ENCODE data around the gene GRID1.

Gene GRID1

DNA sequence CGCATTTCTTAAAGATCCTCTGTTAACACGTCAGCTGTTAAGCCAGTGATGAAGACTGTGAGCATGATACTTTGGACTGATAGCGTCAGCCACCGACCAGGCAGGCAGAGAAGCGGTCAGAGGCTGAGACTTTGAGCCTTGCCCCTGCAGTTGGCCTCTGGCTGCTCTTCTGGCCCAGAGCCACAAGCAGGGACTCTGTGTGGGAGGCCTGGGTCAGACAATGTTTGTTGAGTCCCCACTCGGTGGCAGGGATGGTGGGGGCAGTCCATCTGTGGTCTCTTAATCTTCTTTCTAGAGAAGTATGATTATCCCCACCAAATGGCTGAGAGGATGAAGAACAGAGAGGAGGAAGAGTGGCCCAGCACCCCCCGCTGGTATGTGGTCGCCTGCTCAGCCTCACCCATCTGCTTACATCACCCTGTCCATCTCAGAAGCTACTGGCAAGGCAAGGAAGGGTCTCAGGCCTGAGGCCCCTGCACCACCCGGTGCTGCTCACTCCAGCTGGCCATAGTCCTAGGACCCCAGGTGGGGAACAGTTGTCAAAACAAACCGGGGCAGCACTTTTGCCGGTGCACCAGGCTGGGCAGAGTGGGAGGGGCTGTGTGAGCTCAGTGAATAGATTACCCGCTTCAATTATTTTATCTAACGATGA, 202.9 kb downstream of the GRID1 start:
- no peak for DNase-seq

DNA sequence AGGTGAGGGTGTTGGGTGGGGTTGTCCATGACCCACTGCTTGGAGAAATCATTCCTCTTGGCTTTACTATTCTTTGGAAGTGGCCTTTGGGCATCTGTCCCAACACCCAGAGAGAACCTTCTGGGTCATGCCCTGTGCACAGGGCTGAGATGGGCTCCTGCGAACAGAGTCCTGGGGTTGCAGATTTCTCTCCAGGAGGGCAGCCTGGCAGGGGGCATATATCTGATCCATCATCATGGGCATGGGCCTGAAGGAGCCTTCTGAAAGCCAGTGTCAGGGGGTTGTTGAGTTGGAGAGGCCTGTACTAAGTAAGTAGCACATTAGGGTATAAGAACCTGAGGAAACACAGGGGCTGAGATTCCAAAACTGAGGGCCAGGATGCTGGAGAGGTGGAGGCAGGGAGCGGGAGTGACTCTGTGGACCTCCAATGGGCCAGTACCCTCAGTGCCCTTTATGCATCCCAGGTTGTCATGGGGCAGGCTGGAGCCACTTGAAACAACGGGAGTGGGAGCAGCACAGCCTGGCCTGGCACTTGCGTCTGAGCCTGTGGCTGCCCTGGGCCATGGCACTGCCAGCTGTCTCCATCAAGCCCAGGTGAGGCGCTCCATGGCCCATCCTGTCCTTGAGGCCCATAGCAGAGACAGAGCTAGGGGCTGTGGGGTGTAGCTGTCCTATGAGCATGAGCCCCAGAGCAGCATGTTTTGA, 203.7 kb downstream of the GRID1 start:
- no peak for DNase-seq

DNA sequence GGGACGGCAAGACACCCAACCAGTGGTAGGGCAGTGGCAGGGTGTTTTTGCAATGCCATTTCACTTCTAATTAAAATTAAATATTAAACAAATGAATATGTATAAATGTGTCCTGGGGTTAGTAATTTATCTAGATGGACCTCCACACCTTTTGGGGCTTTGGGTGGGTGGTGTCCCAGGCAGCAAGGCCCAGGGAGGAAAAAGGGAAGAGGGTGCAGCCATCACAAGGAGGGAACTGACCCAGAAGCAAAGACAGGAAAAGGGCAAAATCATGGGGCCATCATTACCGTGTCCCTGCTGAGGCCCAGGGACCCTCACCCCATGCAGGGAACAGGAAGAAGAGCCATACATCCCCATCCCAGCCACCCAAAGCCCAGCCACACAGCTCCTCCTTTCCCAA, 204.6 kb downstream of the GRID1 start:
- DNase-seq, result no peak

DNA sequence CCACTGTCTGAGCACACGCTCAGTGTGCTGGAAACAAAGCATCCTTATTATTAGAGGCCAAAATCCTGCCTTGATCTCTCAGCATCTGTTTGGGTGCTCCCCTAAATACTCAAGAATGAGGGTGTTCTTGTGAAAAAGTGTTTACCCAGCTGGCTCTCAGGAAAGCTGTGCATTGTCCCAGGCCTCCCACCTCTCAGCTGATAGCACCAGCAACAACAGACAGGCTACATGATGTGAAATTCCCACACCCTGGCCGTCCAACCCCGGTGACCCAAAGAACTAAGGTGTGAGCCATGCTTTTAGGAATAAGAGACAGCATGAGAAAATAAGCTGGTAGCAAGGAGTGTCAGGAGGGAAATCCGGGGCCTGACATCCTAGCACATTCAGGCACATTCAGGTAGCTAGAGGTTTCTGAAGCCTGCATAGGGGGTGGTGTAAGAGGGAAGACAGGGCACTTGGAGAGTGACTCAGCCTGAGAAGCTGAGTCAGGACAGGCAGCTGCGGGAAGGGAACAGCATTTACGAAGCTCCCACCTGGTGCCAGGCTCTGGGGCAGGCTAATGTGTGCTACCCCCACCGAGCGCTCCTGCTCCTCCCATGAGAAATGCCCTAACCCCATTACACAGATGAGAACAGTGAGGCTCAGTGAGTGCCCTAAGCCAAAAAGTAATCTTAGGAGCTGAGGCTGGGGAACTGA, 205.6 kb downstream of the GRID1 start:
- no peak for DNase-seq

DNA sequence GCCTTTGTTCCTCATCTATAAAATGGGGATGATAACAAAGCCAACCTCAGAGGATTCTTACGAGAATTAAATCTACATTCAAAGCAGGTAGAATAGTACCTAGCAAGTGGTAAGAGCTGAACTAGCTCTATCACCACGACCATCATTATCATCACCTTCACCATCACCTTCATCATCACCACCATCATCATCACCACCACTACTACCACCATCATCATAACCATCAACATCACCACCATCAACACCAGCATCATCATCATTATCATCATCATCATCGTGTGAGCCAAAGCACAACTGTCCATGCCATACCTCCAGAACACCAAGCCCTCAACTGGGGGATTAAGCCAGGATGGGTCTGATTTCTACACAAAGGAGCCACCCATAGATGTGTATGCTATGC, 206.8 kb downstream of the GRID1 start:
- DNase-seq, result no peak

DNA sequence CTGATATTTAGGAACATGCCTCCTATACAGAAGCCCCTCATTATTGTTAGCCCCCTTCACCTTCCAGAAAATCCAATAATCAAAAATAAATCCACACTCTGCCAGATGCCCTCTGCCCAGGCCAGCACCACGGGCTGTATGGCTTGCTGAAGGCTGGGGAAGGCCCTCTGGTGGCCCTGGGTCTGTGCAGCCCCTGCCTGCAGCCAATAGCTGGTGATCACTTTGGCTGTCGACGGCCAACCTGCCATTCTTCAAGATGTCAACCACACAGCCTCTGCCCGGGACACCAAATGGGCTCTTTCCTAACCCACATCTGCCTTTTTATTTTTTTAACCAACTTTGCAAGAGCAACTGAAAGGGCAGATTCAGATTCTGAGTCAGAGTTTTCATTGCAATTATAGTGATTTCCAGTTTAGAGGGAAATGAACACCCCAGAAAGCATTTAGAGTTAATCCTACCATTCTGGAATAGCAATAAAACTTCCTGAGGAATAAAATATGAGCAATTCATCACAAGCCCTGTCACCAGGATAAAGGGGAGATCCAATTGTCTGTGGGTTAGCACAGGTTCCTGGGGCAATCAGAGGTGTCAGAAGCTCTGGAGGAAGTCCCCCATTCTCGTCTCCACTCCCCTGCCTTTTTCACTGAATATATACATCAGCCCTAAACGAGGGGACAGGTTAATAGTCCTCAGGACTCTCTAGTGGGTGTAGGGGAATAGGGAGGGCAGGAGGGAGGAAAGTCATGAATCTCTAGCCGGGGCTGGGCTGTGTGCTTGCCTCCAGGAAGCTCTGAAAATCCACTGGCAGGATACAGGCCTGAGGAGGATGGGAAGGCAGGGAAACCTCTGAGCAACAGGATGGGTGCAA, 211.3 kb downstream of the GRID1 start:
- DNase-seq, result no peak

DNA sequence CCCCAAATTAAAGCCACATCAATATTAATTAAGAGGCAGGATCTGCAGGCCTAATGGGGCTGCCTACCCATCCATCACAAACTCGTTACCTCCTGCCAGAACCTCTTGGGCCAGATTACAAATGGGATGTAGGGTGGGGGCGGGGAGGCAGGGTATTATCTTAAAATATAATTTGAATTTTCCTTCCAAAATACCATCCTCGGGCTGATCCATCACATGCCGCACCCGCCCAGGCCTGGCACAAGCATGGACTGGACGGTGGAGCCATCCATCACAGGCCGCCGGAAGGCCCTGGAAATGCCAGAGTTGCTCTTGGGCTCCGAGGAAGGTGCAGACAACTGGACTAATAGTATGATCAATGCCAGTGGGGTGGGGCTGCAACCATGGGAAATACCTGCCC, 212.8 kb downstream of the GRID1 start:
- no peak for DNase-seq

DNA sequence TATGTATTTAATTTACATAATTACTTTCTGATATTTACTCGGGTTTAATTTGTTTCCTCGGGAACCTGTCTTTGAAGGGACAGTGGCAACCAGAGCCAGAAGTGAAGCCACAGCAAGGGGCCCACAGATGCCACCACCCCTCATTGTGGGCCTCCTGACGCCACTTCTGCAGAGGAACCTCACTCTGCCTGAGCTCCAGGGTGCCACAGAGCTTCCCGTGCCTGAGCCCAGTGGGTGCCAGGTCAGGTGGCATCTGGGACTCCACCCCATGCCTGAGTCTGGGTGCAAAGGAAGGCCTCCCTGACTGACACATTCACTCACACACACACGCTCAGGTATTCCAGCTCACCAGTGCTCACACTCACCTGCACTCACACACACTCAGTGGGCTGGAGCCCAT, 213.7 kb downstream of the GRID1 start:
- no peak for DNase-seq

DNA sequence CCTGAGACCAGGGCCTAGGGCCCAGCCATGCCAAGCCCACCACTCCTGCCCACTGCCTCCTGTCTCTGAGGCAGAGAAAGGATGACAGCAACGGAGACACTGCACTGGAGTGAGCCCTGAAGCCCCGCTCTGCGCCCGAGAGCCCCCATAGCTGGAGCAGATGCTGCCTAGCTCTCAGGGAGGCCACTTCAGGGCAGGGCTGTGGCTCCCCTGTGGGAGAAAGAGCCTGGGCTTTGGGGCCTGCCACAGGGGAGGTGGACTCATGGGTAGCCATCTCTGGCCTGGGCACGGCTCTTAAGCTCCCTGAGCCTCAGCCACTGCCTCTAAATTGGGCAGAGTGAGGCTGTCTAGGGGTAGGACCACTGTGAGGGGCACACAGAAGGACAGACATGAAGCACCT, 214.2 kb downstream of the GRID1 start:
- no peak for DNase-seq

DNA sequence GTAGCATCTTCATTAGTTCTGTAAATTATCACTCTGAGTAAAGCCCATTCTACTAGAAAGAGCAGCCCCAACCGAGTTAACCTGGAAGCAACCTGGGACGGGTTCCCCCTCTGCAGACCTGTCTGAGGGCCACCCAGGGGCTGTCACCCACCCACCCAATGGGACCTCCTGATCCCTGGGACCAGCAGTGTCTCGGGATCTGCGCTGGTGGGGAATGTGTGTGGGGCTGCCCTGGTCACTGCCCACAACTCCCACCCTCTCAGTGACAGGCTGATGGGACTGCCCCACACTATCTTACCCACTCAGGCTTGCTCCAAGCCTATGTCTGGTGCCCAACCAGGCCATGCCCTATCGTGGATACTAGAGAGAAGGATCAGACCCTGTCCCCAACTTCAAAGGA, 215.0 kb downstream of the GRID1 start:
- no peak for DNase-seq

DNA sequence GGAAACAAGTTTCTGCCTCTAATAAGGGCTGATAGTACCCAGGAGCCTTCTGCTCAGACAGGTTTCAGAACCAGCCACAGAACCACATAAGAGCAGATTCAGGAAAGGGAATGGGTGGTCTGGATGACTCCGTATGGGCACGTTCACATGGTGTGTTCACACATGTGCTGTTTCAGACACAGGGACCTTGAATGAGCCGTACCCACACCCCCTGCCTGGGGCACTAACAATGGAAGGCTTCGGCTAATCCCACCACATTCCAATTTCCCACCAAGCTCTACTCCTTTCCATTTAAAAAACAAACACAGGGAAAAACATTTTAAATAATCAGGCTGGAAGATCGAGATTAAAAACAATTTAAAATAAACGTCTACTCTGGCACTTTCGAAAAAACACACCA, 217.3 kb downstream of the GRID1 start:
- DNase-seq, result no peak

DNA sequence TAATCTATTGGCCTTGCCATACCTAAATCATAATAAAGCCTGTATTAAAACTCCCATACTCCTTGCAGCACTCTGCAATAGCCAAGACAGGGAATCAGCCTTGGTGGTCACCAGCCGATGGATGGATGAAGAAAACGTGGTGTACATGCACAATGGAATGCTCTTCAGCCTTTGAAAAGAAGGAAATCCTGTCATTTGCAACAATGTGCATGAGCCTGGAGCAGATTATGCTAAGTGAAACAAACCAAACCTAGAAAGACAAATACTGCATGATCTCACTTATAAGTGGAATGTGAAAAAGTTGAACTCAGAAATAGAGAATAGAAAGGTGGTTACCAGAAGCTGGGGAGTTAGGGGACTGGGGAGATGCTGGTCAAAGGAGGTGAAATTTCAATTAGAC, 218.5 kb downstream of the GRID1 start:
- no peak for DNase-seq

DNA sequence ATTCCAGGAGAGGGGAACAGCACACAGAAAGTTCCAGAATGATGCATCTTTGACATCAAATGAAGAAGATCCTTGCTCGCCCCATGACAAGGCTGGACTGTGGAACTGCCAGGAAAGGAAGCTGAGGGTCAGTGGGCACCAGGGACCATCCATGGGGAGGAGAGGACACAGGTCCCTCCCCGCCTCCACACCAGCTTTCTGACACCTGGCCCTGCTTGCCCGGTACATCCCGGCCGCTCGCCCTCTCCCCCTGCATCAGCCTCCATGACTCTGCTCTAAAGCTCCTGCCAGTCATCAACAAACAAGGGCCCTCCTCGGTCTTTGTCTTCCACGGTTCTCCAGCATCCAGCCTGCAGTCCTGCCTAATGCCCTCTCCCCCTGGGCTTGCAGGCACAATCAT, 222.3 kb downstream of the GRID1 start:
- no peak for DNase-seq

DNA sequence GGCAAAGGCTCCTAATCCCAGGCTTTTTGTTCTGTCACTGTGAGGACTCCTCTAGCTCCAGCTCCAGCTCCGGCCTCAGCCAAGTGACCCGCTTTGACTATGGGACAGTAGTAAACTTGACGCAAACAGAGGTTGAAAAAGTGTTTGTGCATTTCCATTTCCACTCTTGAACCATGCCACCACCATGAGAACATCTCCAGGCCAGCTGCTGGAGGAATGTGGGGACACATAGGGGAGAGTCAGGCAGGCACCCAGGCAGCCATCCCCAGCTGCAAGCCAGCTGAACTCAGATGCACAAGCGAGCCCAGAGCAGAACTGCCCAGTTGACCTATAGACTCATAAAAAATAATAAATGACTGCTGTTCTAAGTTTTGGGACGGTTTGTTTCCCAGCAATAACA, 224.7 kb downstream of the GRID1 start:
- DNase-seq, result no peak

DNA sequence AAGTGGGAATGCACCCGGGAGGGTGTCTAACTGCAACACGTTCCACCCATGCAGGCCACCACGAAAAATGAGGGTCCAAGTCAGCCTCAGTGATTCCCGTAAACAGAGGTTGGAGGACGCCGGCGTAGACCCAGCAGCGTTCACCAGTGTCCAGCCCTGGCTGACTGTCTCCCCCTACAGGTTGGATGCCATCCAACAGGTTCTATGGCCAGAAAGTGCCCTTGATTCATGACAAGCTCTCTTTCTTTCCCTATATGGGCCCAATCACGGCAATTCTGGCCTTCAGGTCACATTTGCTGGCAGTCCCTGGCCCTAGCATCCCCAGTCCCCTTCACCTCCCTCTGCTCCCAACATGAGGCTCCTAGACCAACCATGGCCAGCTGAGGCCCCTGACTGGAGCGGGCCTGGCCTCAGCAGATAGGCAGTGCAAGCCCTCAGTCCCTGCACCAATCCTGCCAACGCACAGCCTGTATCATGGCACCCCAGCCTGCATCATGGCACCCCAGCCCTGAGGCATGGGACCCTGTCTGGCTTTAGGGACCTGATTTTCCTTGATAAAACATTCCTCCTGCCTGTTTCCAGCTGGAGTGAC, 227.4 kb downstream of the GRID1 start:
- peak; percentile 13 for DNase-seq

DNA sequence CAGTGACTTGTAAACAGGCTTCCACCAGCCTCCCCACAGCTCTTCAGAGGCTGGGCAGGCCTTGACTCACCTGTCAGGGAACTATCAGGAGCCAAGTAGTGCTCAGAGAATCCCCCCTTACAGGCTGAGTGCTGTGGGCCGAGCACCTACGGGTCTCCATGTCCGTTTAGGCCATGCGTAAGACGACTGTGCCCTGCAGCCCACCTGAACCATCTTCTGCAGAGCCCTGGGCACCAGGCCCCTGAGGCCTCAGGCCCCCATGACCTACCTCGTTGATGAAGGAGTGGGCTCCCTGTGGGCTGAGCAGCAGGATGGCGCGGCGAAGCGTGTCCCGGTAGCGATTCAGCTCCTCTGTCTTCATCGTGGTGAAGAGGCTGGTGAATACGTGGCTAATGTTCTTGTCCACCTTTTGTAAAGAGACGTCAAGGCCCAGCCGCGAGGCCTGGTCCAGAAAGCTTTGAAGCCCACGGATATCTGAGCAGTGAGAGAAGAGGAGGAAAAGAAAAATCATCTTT, 228.0 kb downstream of the GRID1 start:
- DNase-seq, result no peak

DNA sequence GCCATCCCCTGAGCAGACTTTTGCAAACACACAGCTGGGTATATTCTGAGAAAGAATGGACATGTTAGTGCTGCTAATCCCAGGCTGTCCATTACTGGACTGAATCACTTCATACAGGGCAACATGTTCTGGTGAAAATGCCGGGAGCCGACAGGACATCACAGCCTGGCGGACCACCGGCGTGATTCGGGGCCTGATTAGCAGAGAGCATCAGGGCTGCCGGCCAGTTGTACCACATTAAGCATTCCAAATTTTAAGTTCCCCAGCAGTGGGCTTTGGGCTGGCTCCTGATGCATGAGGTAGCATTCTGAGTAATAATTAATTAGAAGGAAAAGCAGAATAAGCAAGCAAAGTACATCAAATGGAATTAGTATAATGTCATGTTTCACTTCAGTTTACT, 229.0 kb downstream of the GRID1 start:
- DNase-seq, result no peak

DNA sequence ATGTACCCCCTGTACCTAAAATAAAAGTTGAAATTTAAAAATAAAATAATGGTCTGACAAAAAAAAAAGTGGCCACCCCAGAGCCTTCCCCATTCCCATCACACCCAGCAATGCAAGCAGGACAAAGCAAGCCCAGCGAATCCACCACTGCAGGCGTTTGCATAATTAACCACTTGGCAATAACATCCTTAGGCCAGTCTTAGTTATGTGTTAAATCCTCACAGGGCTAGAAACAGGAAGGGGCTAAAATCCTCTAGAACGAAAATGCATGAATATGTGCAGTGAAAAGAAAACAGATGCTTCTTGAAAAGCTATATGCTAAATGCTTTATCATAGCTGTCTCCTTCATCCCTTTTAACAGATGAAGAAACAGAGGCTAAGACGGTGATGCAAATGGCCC, 229.7 kb downstream of the GRID1 start:
- DNase-seq, result no peak

DNA sequence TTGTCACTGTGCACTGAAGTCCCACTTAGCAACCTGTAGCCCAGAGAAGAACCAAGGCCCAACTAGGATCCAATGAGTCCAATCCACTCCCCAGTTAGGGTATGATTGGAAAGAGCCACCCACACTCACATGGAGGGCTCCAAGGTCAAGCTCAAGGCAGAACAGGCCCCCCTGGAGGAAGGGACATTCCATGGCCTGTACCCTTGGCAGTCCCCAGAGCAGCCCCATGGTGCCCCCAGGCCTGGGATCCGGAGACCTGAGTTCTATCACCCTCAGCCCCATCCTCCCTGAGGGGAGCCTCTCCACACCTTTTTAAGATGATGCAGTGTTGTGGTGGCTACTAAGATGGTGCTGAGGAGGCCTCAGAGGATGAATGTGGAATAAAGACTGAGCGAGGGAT, 231.4 kb downstream of the GRID1 start:
- DNase-seq, result no peak

DNA sequence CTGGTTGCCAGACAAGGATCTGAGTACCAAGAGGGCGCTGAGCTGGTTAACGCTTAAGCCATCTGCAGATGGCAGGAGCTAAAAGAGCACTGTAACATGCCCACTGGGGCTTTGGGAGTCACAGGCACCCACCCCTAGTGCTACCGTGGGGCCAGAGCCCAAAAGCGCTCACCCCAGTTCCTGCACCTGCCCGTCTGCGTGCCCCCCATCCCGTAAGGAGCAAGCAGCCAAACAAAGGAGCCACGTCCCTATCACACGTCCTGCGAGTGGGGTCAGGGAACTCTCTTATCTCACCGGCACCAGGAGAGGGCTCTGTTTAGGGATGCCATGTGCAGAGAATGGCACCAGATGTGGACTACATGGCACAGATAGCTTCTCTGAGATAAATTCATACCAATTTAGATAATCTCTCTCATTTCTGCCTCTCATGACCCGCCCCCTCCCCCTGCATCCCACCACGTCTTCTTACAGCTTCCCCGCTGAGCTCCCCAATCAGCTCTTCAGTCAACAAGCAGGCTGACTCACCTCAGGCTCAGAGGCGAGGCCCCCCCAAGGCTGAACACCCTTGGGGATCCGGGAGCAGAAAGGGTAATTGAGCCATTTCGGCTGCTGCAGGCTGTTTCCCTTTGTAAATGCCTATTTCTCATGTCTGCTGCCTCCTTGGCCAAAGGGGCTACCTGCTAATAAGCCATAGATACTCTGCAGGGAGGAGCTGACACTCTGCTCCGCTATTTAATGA, 235.7 kb downstream of the GRID1 start:
- no peak for DNase-seq

DNA sequence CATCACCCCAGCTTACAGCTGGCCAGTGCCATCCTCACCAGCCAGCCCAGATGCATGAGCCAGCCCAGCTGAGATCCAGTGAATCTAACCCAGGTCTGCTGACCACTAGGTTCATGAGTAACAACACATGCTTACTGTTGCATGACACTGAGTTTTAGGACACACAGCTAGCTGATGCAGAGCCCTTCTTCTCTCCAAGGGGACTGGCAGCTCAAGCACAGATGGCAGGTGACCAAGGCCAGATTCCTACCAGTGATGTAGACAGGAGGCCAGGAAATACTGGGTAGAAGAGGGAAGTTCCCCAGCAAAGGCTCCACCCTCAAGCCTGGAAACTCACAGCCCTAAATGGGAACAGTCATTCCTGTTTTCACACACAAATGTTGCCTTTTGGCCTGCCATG, 236.6 kb downstream of the GRID1 start:
- DNase-seq, result no peak

DNA sequence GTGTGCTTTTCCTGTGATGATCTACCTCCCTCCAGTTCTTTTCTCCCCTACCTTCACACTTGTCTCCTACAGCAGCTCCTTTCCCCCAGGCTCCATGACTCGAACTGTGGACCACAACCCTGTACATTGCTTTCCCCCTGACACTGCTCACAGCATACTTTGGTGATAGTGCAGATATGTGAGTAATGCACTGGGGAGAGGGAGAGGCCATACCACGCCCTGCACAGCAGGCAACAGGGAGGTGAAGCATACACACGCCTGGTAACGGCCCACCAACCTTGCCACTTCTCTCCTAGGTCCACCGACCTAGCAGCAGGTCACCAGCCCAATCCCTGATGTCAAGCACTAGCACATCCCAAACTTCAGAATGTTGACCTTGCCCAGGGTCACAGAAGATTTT, 238.2 kb downstream of the GRID1 start:
- DNase-seq, result no peak
